Measurements from ENCODE around the gene ZNF469. TPM values are rescaled to one million over a fixed set of nuclear protein-coding genes. Genes with fewer than 3 reads are reported as not detected.

Gene ZNF469
- total and polyA plus RNA-seq, 2 of the 13 experiments (the other 11 are each of a cell fraction or from before 2014, with no cell fraction given) = not detected

- TF ChIP-seq, protein P1, sequence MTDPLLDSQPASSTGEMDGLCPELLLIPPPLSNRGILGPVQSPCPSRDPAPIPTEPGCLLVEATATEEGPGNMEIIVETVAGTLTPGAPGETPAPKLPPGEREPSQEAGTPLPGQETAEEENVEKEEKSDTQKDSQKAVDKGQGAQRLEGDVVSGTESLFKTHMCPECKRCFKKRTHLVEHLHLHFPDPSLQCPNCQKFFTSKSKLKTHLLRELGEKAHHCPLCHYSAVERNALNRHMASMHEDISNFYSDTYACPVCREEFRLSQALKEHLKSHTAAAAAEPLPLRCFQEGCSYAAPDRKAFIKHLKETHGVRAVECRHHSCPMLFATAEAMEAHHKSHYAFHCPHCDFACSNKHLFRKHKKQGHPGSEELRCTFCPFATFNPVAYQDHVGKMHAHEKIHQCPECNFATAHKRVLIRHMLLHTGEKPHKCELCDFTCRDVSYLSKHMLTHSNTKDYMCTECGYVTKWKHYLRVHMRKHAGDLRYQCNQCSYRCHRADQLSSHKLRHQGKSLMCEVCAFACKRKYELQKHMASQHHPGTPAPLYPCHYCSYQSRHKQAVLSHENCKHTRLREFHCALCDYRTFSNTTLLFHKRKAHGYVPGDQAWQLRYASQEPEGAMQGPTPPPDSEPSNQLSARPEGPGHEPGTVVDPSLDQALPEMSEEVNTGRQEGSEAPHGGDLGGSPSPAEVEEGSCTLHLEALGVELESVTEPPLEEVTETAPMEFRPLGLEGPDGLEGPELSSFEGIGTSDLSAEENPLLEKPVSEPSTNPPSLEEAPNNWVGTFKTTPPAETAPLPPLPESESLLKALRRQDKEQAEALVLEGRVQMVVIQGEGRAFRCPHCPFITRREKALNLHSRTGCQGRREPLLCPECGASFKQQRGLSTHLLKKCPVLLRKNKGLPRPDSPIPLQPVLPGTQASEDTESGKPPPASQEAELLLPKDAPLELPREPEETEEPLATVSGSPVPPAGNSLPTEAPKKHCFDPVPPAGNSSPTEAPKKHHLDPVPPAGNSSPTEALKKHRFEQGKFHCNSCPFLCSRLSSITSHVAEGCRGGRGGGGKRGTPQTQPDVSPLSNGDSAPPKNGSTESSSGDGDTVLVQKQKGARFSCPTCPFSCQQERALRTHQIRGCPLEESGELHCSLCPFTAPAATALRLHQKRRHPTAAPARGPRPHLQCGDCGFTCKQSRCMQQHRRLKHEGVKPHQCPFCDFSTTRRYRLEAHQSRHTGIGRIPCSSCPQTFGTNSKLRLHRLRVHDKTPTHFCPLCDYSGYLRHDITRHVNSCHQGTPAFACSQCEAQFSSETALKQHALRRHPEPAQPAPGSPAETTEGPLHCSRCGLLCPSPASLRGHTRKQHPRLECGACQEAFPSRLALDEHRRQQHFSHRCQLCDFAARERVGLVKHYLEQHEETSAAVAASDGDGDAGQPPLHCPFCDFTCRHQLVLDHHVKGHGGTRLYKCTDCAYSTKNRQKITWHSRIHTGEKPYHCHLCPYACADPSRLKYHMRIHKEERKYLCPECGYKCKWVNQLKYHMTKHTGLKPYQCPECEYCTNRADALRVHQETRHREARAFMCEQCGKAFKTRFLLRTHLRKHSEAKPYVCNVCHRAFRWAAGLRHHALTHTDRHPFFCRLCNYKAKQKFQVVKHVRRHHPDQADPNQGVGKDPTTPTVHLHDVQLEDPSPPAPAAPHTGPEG (CRISPR knock-in tag; IDR thresholded peaks at IDR 0.05) = no peak
- no peak for TF ChIP-seq RFX3 (CRISPR knock-in tag; IDR thresholded peaks at IDR 0.05)
- TF ChIP-seq ETV5 (CRISPR knock-in tag; IDR thresholded peaks at IDR 0.05; ENCODE audit: borderline replicate concordance) = 0 out of 2 replicates have a peak, but pooled peaks have one; percentile 30
- TF ChIP-seq ZNF841 (CRISPR knock-in tag; IDR thresholded peaks at IDR 0.05; ENCODE audit: borderline replicate concordance) = no peak
- TF ChIP-seq HDAC2 (CRISPR knock-in tag; IDR thresholded peaks at IDR 0.05) = no peak
- TF ChIP-seq TBX3 (IDR thresholded peaks at IDR 0.05; ENCODE audit: borderline replicate concordance) = no peak
- TF ChIP-seq HCFC1 (IDR thresholded peaks at IDR 0.05; ENCODE audit: low read depth, low read length) = no peak
- 0 out of 2 replicates have a peak, but pooled peaks have one; percentile 60 for TF ChIP-seq TRIM24 (CRISPR knock-in tag; IDR thresholded peaks at IDR 0.05)
- no peak for TF ChIP-seq THAP7 (CRISPR knock-in tag; IDR thresholded peaks at IDR 0.05)
- no peak for TF ChIP-seq JUND (CRISPR knock-in tag; IDR thresholded peaks at IDR 0.05)
- TF ChIP-seq TBP (CRISPR knock-in tag; IDR thresholded peaks at IDR 0.05) = no peak
- no peak for TF ChIP-seq KAT2B (IDR thresholded peaks at IDR 0.05; ENCODE audit: borderline replicate concordance, low read depth, low read length)
- TF ChIP-seq ZNF878 (CRISPR knock-in tag; IDR thresholded peaks at IDR 0.05) = no peak
- no peak for TF ChIP-seq TBX2 (CRISPR knock-in tag; IDR thresholded peaks at IDR 0.05; ENCODE audit: borderline replicate concordance)
- TF ChIP-seq SRSF4 (IDR thresholded peaks at IDR 0.05; ENCODE audit: low read depth, low read length, poor library complexity, severe bottlenecking) = no peak
- TF ChIP-seq HOXA3 (CRISPR knock-in tag; IDR thresholded peaks at IDR 0.05) = 0 out of 2 replicates have a peak, but pooled peaks have one; percentile 19
- TF ChIP-seq PHB2 (IDR thresholded peaks at IDR 0.05; ENCODE audit: partially characterized antibody) = no peak
- TF ChIP-seq ZNF101 (CRISPR knock-in tag; IDR thresholded peaks at IDR 0.05; ENCODE audit: borderline replicate concordance, low read depth) = no peak
- no peak for TF ChIP-seq GRHL1 (CRISPR knock-in tag; conservative IDR thresholded peaks at IDR 0.05)
- TF ChIP-seq, protein P2, sequence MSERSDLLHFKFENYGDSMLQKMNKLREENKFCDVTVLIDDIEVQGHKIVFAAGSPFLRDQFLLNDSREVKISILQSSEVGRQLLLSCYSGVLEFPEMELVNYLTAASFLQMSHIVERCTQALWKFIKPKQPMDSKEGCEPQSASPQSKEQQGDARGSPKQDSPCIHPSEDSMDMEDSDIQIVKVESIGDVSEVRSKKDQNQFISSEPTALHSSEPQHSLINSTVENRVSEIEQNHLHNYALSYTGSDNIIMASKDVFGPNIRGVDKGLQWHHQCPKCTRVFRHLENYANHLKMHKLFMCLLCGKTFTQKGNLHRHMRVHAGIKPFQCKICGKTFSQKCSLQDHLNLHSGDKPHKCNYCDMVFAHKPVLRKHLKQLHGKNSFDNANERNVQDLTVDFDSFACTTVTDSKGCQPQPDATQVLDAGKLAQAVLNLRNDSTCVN (CRISPR knock-in tag; IDR thresholded peaks at IDR 0.05; ENCODE audit: borderline replicate concordance) = no peak
- TF ChIP-seq ZFP41 (CRISPR knock-in tag; IDR thresholded peaks at IDR 0.05; ENCODE audit: borderline replicate concordance) = no peak
Observed at GRCh38 chr16:88398170-88398873, 15.6 kb downstream of the ZNF469 start (continued).
